HG02571 (cell line): ENCODE measurements around the gene CNTNAP2.

Experiments
- ATAC-seq: cut with Tn5 transposase; IDR thresholded peaks from one replicate; pipeline ENCODE4 v1.9.1; 2021; ENCODE audit warnings: mild to moderate bottlenecking, moderate library complexity; ENCODE audit not compliant: unreplicated experiment

CNTNAP2 gene

DNA sequence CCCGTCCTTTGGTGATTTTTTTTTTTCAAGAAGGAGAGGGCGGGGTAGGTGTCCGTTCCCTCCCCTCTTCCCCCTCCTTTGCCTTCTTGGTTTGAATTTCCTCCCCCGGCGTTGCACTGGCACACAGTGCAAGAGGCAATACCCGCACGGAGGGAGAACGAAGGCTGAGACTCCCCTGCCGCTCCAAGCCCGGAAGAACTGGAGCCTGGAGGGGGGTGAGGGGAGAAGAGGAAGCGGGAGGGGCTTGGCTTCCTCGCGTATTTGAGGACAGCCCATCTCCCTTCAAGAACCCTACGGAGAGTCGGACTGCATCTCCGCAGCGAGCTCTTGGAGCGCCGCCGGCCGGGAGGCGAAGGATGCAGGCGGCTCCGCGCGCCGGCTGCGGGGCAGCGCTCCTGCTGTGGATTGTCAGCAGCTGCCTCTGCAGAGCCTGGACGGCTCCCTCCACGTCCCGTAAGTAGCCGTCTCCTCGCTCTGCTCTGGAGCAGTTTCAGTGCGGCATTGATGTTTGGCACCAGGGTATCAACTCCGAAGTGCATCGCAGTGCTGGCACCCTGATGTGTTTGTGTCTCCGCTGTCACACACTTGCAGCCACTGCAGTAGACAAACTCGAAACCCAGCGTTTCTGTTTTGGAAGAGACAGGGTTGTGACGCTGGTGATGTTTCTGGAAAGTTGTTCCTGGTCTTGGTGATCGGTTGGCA lies at the start of gene CNTNAP2:
Gene CNTNAP2, plus strand, starts transcription at position 281 of the 702 bp plus-strand sequence. Its CDS starts 76 bp downstream, at position 357.
- no peak for ATAC-seq

DNA sequence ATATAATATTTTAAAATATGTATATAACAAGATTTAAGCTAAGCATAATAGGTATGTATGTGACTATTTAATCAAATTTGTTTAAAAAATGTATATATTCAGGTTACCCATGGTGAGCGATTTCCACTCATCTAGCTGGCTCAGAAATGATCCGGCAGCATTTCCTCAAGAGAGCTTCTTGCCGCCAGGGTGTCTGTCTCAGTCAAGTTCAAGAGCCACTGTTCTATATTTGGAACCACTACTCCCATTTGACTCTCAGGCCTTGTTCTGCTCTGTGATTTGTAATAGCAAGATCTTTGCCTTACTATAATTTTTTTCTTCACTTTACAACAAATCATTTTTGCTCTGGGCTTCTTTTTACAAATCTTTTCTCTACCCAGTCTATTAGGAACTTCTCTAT lies 48.7 kb upstream of the CNTNAP2 start:
- ATAC-seq, result no peak

- ATAC-seq, result no peak
These were observed 42.3 kb upstream of the CNTNAP2 start for GRCh38 chr7:146074195-146074765.

DNA sequence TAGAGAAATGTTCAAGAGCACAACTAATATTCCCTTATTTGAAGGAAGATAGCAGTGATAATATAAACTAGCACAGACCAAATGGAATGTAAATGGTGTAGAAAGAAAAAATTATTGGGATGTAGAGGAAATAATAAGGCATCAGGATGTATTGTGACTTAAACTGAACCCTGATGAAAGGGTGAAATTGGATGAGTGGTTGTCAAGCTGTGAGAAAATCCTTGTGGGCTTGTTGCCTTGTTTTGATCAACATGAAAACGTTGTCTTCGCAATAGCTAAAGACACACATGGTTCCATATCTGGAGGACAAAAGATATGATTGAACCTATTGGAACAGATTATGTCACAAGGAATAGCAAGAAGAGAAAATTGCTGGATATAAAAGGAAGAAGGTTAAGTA lies 40.3 kb upstream of the CNTNAP2 start:
- ATAC-seq, result no peak

GRCh38 chr7:146084086-146084485 lies 32.5 kb upstream of the CNTNAP2 start:
- ATAC-seq, result no peak

DNA sequence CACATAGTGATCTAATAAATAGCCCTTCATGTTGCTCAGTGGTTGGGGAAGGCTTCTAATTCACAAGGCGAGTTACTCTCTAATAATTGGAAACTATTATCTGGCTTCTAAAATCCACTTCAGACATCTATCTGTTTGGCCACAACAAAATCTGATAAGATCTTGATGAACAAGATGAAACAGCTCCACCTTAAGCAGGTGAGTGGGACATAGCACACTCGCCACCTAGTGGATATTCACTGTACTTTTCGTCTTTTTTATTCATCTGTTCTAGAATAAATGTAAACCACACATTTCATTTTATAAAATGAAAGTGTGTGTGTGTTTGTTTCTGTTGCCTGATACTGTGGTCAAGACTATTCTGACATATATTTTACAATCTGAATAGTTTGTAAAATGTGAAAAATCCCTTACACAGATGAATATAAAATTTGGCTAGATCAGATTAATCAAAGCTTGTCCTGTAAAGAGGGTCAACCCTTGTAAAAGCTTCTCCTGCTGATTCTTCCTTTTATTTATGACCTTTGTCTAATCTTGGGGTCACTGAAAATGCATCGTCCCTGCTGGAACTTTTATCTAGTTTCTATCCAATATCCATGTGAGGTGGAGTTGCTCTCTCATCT lies 26.5 kb upstream of the CNTNAP2 start:
- ATAC-seq, result peak; percentile 75

DNA sequence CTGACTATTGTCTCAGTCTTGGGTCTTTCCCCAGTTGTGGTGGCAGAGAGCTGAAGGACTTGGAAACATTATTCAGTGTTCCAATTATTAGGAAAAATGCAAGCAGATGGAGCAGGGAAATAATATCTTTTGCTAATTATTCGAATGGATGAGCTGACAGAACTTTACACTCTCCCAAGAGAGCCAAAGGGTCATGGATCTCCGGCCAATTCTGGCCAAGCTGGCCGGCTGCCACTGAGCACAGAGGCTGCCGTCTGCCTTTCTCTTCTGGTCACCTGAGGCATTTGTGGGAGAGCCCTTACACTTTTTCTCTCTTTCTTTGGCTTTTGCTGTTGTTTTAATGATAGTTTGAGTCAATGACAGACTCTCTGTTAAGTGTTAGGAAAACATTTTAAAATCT lies 22.2 kb upstream of the CNTNAP2 start:
- no peak for ATAC-seq

- ATAC-seq, result no peak
These were observed 19.6 kb upstream of the CNTNAP2 start for GRCh38 chr7:146096994-146097393.

GRCh38 chr7:146106319-146106718 lies 10.3 kb upstream of the CNTNAP2 start:
- no peak for ATAC-seq

DNA sequence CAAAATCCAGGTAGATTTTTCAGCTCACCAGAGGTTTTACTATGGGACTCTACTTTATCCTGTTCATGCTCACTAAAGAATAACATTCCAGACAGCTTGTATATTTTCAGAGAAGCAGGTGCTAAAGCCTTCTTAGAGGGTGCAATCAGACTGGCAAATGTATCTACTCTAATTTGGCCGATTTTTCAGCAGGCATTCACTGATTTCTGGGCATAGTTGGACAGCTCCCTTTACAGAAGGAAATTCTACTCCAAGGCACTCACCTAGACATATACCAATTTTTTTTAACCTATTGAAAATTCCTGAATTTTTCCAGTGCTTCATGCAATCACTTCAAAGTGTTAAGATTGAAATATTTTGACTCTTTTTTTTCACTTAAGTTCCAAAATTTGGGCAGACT lies 3.8 kb upstream of the CNTNAP2 start:
- ATAC-seq, result no peak

DNA sequence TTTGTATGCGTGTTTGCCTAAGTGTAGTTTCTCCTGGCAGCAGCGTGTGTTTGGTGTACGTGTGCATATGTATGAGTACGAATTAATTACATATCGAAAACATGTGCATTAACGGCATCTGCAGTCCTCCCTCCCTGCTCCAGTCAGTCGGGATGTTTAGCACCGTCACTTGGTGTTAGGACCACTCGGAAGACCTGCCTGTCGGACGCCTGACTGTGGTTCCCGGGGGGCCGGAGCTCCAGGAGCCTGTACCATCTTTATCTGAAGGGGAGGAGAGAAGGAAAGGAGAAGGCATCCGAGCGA lies 1.1 kb upstream of the CNTNAP2 start:
- ATAC-seq, result no peak

- no peak for ATAC-seq
These were observed 615 bp upstream of the CNTNAP2 start for GRCh38 chr7:146115851-146116520.

GRCh38 chr7:146117576-146117975 lies 975 bp downstream of the CNTNAP2 start:
- ATAC-seq, result no peak

DNA sequence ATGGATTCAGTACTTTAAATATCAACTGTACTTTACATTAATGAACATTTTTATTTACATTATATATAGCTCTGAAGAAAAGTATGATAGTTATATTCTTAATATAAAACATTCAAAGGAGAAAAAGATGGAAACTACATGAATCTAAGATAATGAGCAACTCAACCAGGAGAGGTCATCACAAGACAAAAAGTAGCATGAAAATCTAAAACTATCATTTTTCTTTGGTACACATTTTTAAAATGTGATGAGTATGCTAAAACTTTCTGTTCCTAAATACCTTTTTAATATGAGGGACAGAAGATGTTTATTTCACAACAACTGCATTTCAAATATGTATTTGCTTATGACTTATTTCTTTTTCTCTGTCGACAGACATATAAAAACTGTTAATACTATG lies 2.4 kb downstream of the CNTNAP2 start:
- no peak for ATAC-seq

DNA sequence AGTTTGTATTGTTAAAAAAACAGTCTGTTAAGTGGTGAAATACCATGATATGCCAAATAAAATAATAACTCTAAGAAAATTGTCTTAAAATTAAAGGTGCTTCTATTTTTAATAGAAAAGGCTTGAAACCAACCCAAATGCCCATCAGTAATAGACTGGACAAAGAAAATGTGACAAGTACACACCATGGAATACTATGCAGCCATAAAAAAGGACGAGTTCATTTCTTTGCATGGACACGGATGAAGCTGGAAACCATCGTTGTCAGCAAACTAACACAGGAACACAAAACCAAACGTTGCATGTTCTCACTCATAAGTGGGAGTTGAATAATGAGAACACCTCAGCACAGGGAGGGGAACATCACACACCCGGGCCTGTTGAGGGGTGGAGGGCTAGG lies 7.1 kb downstream of the CNTNAP2 start:
- ATAC-seq, result no peak

DNA sequence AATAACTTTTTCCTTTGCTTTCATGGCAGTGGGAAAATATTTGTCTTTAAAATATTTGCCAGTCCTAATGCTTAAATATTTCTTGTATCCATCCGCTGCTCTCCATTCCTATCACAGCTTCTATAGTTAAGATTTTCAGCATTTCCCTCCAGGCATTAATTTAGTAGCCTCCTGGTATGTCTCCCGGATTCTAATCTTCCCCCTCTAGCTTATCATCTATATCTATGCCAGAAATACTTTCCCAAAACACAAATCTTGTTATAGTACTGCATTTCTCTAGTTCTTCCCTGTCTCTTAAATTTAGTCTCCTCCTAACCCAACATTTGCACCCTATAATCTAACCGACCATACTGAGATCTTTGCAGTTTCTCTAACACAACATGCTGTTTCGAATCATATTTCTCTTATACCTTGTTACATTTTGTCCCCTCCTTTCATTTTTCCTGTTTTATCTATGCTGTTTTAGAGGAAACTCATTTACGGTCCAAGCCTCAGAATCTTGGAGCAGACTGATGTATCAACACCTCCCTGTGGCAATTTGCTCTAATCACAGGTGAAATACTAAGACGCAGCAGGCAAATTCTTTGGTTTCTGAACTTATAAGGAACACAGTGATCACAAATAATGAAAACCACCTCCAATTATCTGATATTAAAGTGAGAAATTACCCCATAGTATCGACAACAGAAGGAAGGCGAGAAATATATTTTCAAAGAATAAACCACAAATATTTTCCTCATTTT lies 10.3 kb downstream of the CNTNAP2 start:
- no peak for ATAC-seq

DNA sequence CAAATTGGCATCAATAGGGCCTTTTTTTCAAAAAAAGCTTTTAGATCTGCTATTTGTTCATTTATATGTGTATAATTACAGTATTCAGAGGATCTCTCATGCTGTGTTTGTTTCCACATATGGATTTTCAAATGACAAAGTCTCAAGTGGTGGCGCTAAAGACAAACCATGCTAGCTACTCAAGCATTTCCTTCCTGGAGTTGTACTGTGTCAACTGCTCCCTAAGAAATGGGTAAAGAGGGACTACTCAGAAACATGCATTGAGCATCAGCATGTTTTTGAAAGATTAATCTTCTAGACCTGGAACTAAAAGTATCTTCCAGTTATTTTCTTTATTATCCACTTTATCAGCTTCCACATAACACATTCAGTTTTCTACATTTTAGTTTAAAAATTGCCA lies 12.7 kb downstream of the CNTNAP2 start:
- no peak for ATAC-seq

- no peak for ATAC-seq
These were observed 13.4 kb downstream of the CNTNAP2 start for GRCh38 chr7:146129997-146130396.

DNA sequence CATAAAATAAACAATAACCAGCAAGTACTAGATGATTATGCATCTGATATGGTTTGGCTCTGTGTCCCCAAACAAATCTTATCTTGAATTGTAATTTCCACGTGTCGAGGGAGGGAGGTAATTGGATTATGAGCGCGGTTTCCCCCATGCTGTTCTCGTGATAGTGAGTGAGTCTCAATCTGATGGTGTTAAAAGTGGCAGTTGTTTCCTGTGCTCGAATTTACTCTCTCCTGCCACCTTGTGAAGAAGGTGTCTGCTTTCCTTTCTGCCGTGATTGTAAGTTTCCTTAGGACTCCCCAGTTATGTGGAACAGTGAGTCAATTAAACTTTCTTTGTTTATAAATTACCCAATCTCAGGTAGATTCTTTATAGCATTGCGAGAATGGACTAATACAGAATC lies 15.1 kb downstream of the CNTNAP2 start:
- no peak for ATAC-seq

DNA sequence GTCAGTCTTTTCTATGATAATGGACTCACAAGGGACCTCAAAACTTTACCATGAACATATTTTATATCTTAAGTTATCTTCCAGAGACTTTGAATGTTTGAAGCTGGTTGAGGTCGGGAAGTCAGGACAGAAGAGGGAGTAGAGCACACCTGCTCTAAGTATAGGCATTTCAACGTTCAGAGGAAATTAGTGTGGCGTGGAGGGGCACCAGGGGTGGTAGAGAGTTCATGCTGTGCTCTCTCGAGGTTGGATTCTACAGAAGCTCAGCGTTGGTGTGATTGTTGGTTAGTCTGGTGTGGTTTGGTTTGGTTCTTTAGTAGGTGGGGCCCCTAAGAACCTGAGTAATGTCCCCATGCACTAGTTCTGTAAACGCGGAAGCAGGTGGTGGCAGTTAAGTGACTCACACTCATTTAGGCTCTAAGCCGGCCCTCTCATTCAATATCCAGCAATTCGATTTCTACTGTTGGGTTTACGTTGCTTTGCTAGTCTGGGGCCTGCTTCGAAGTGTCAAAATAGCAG lies 19.8 kb downstream of the CNTNAP2 start:
- ATAC-seq, result no peak

- ATAC-seq, result no peak
These were observed 22.3 kb downstream of the CNTNAP2 start for GRCh38 chr7:146138926-146139325.
